IPS DF 6.9 (cell line): Measurements from ENCODE around the gene SRP9.

Source experiments
- DNase-seq: peaks from one replicate; pipeline ENCODE4 v3.0.0-alpha.2; 2013; ENCODE audit warnings: low read depth, low spot score
- H3K27ac ChIP-seq: one replicate; pipeline ENCODE4 v1.5.1; 2013; ENCODE audit warnings: low read length, control low read depth
- H3K27me3 ChIP-seq: 2 replicates; pipeline ENCODE4 v1.6.1; 2013; ENCODE audit warnings: mild to moderate bottlenecking, low read length; ENCODE audit not compliant: control insufficient read depth, insufficient read depth
- H3K36me3 ChIP-seq: 2 replicates; pipeline ENCODE4 v1.6.1; 2013; ENCODE audit warnings: low read length; ENCODE audit not compliant: control insufficient read depth, insufficient read depth
- H3K4me1 ChIP-seq: 2 replicates; pipeline ENCODE4 v1.6.1; 2013; ENCODE audit warnings: low read length; ENCODE audit not compliant: control insufficient read depth, insufficient read depth
- H3K4me3 ChIP-seq: 2 replicates; pipeline ENCODE4 v1.5.1; 2013; ENCODE audit warnings: mild to moderate bottlenecking, low read length
- H3K9me3 ChIP-seq: 2 replicates; pipeline ENCODE4 v1.6.1; 2013; ENCODE audit warnings: low read length, inconsistent platforms; ENCODE audit not compliant: control insufficient read depth, insufficient read depth
- WGBS: extraction: QIAGEN DNeasy Blood & Tissue Kit; methylation state at CpG from one replicate; pipeline ENCODE4 v1.1.7; 2013; ENCODE audit warnings: mixed read lengths, missing lambda C conversion rate; ENCODE audit not compliant: insufficient read length, insufficient coverage; 5-methylcytosine and 5-hydroxymethylcytosine counted together

Gene SRP9

GRCh38 chr1:225766967-225767633 lies 10.5 kb upstream of the SRP9 start:
- Histone ChIP-seq H3K9me3 (no peaks in the 10 kb centered on the region), H3K27ac (no peak overlapping the region), H3K27me3 (no peaks in the 10 kb centered on the region), H3K36me3 (no peaks in the 10 kb centered on the region), H3K4me1 (peaks cover 2% of the 10 kb centered on the region), H3K4me3 (no peak overlapping the region)
- no CpG with 5 or more reads among the region's 8 CpGs for WGBS
- DNase-seq, result no peak

- no peaks in the 10 kb centered on the region for H3K36me3 ChIP-seq
- H3K9me3 ChIP-seq, result no peaks in the 10 kb centered on the region
- peaks cover 2% of the 10 kb centered on the region for H3K4me1 ChIP-seq
- H3K27me3 ChIP-seq, result no peaks in the 10 kb centered on the region
- DNase-seq, result no peak
- no CpG with 5 or more reads among the region's 17 CpGs for WGBS
- no peak overlapping the region for H3K4me3 ChIP-seq
- H3K27ac ChIP-seq, result no peak overlapping the region
Measured at GRCh38 chr1:225767634-225768540, 9.7 kb upstream of the SRP9 start.

GRCh38 chr1:225768662-225769426 lies 8.8 kb upstream of the SRP9 start:
- WGBS, result no CpG with 5 or more reads among the region's 9 CpGs
- no peaks in the 10 kb centered on the region for H3K36me3 ChIP-seq
- no peaks in the 10 kb centered on the region for H3K27me3 ChIP-seq
- H3K27ac ChIP-seq, result no peak overlapping the region
- no peaks in the 10 kb centered on the region for H3K9me3 ChIP-seq
- no peak for DNase-seq
- peaks cover 2% of the 10 kb centered on the region for H3K4me1 ChIP-seq
- H3K4me3 ChIP-seq, result no peak overlapping the region

GRCh38 chr1:225769687-225770086 lies 7.9 kb upstream of the SRP9 start:
- H3K9me3 ChIP-seq, result no peaks in the 10 kb centered on the region
- peaks cover 2% of the 10 kb centered on the region for H3K4me1 ChIP-seq
- no peaks in the 10 kb centered on the region for H3K27me3 ChIP-seq
- no peak overlapping the region for H3K27ac ChIP-seq
- H3K36me3 ChIP-seq, result no peaks in the 10 kb centered on the region
- H3K4me3 ChIP-seq, result no peak overlapping the region
- WGBS, result no CpG with 5 or more reads among the region's 5 CpGs
- DNase-seq, result no peak

- H3K4me3 ChIP-seq, result no peak overlapping the region
- DNase-seq, result no peak
- H3K36me3 ChIP-seq, result no peaks in the 10 kb centered on the region
- H3K27me3 ChIP-seq, result no peaks in the 10 kb centered on the region
- no peak overlapping the region for H3K27ac ChIP-seq
- H3K9me3 ChIP-seq, result no peaks in the 10 kb centered on the region
- WGBS, result no CpG with 5 or more reads among the region's 11 CpGs
- peaks cover 2% of the 10 kb centered on the region for H3K4me1 ChIP-seq
Measured at GRCh38 chr1:225770561-225771248, 6.9 kb upstream of the SRP9 start.

- WGBS, result no CpG with 5 or more reads among the region's 4 CpGs
- no peaks in the 10 kb centered on the region for H3K9me3 ChIP-seq
- H3K36me3 ChIP-seq, result no peaks in the 10 kb centered on the region
- H3K4me3 ChIP-seq, result no peak overlapping the region
- no peak overlapping the region for H3K27ac ChIP-seq
- no peak for DNase-seq
- H3K4me1 ChIP-seq, result peaks cover 2% of the 10 kb centered on the region
- H3K27me3 ChIP-seq, result no peaks in the 10 kb centered on the region
Measured at GRCh38 chr1:225771661-225772322, 5.8 kb upstream of the SRP9 start.

GRCh38 chr1:225772323-225772768 lies 5.3 kb upstream of the SRP9 start:
- H3K27me3 ChIP-seq, result no peaks in the 10 kb centered on the region
- H3K36me3 ChIP-seq, result no peaks in the 10 kb centered on the region
- DNase-seq, result peak; percentile 90
- no peaks in the 10 kb centered on the region for H3K9me3 ChIP-seq
- no peak overlapping the region for H3K27ac ChIP-seq
- no peak overlapping the region for H3K4me3 ChIP-seq
- WGBS, result no CpG with 5 or more reads among the region's 5 CpGs
- H3K4me1 ChIP-seq, result peaks cover 2% of the 10 kb centered on the region

GRCh38 chr1:225772848-225773247 lies 4.8 kb upstream of the SRP9 start:
- Histone ChIP-seq H3K4me3 (no peak overlapping the region), H3K9me3 (no peaks in the 10 kb centered on the region), H3K27ac (no peak overlapping the region), H3K36me3 (no peaks in the 10 kb centered on the region), H3K27me3 (no peaks in the 10 kb centered on the region), H3K4me1 (no peaks in the 10 kb centered on the region; the same call in 1 of the 2 replicates)
- no peak for DNase-seq
- WGBS, result no CpG with 5 or more reads among the region's 4 CpGs

- Histone ChIP-seq H3K27ac (no peak overlapping the region), H3K9me3 (no peaks in the 10 kb centered on the region), H3K4me1 (no peaks in the 10 kb centered on the region; the same call in 1 of the 2 replicates), H3K27me3 (no peaks in the 10 kb centered on the region), H3K4me3 (no peak overlapping the region), H3K36me3 (no peaks in the 10 kb centered on the region)
- WGBS, result no CpG with 5 or more reads among the region's 3 CpGs
- DNase-seq, result no peak
Measured at GRCh38 chr1:225774281-225775147, 3.1 kb upstream of the SRP9 start.
